Ovary (tissue), 9 donors: ENCODE data around the gene PARP4. TPM values are rescaled to one million over a fixed set of nuclear protein-coding genes. Genes with fewer than 3 reads are reported as not detected.

Experiments used
- DNase-seq, 5 donors: peaks; one replicate each; pipeline ENCODE4 v3.0.0-alpha.2; 2019 to 2020
- H3K27ac ChIP-seq, 2 donors: fragments of 200-600 bp; one replicate each; pipeline versions ENCODE4 v1.5.1 to v1.8.0; 2019 to 2022
- H3K27me3 ChIP-seq: fragments of 200-600 bp; one replicate; pipeline ENCODE4 v1.8.0; 2022
- H3K36me3 ChIP-seq: fragments of 200-600 bp; sonication (generic); one replicate; pipeline ENCODE4 v1.5.1; 2019
- H3K4me1 ChIP-seq: one replicate; pipeline ENCODE4 v1.8.1; 2013; ENCODE audit warnings: mild to moderate bottlenecking, moderate library complexity; ENCODE audit not compliant: insufficient read depth
- H3K4me3 ChIP-seq: fragments of 200-600 bp; sonication (generic); one replicate; pipeline ENCODE4 v1.5.1; 2017
- H3K9me3 ChIP-seq, 2 donors: fragments of 200-600 bp in 1 of 2; sonication (generic) in 1 of 2; one replicate each; pipeline versions ENCODE4 v1.5.1 to v1.8.1; 2013 to 2019; ENCODE audit warnings: mild to moderate bottlenecking in 1 of 2, moderate library complexity in 1 of 2
- CTCF ChIP-seq, 3 donors: fragments of 450-650 bp in 2 of 3; fragments of 200-600 bp in 1 of 3; IDR thresholded peaks; one replicate each; pipeline versions ENCODE4 v1.5.1 to v1.8.0; 2016 to 2022; ENCODE audit warnings: antibody characterized with exemption in 3 of 3, mild to moderate bottlenecking in 1 of 3
- EP300 ChIP-seq: sonication (generic); formaldehyde crosslinking; IDR thresholded peaks from one replicate; pipeline ENCODE4 v1.6.1; 2017; ENCODE audit warnings: antibody characterized with exemption
- POLR2A ChIP-seq: fragments of 450-650 bp; IDR thresholded peaks from one replicate; pipeline ENCODE4 v1.6.1; 2017; ENCODE audit warnings: antibody characterized with exemption, mild to moderate bottlenecking, moderate library complexity
- WGBS, 3 donors: extraction: QIAGEN DNeasy Blood & Tissue Kit in 1 of 3; methylation state at CpG; one replicate each; pipeline versions ENCODE4 v1.1.5 to v1.1.7; 2013 to 2017; 5-methylcytosine and 5-hydroxymethylcytosine counted together
- intact Hi-C, 4 donors: fragments of 100-400 bp; cut with DNase I; formaldehyde crosslinking; loops; one replicate each; pipeline versions ENCODE4 v1.11.0 to v1.15.1; 2022 to 2023
- polyA plus RNA-seq, 2 donors: library from polyadenylated mRNA; stranded (reverse); fragments of 200-250 nt in 1 of 2; fragments of 350-450 nt in 1 of 2; fragmentation: Illumina TruSeq in 1 of 2; extraction: RNeasy Lipid Tissue Mini Kit (QIAGEN cat#74804) in 1 of 2; gene quantifications; one replicate each; pipeline ENCODE4 v1.2.3, GENCODE V29; 2013 to 2014
- total RNA-seq, 7 donors: library from RNA; depleted of rRNA in 2 of 7; stranded (reverse); fragments of >200 nt in 2 of 7; fragmentation: NEBNext Ultra II Directional in 3 of 7; extraction: Animal tissue kit (Norgen Biotek cat#: 25700) in 3 of 7; gene quantifications; one replicate each; pipeline versions ENCODE4 v1.1.0 to v1.2.4, GENCODE V29; 2016 to 2023
- donor health status: DM: no; HTN: no; CAD: no; lungs with moderate emphysema.
- donor health status: DM: no; HTN: no; CAD: no.
- donor health status: Bipolar disorder and iron deficiency.
- donor health status: DM: yes; HTN: yes; CAD: no.
- donor health status: DM: no; HTN: no; CAD: no.
- donor health status: DM: yes; HTN: yes; CAD: no.

PARP4 gene
- total and polyA plus RNA-seq, 9 donors: 12.8 to 53.7 (median 34.5) TPM

GRCh38 chr13:24505756-24506155 lies 6.8 kb downstream of the PARP4 start:
- Histone ChIP-seq H3K27me3 (no peaks in the 10 kb centered on the region), H3K4me3 (no peak overlapping the region), H3K9me3 (no peaks in the 10 kb centered on the region), H3K4me1 (peaks cover 6% of the 10 kb centered on the region), H3K27ac (no peak overlapping the region), H3K36me3 (no peaks in the 10 kb centered on the region)
- TF ChIP-seq CTCF (IDR thresholded peaks at IDR 0.05): no peak
- no peak for TF ChIP-seq EP300
- TF ChIP-seq POLR2A: no peak
- no peak for DNase-seq
- 96 to 98% (median 98%) methylated on average over 20 of the region's 20 CpGs for WGBS, 3 donors
- intact Hi-C loops: no loop called here

- H3K9me3 ChIP-seq: no peaks in the 10 kb centered on the region
- H3K36me3 ChIP-seq: no peaks in the 10 kb centered on the region
- H3K4me1 ChIP-seq: peaks cover 5% of the 10 kb centered on the region
- no peak for DNase-seq
- WGBS, 3 donors: 88 to 94% (median 92%) methylated on average over 8 of the region's 8 CpGs
- H3K27ac ChIP-seq: no peak overlapping the region
- intact Hi-C loops: no loop called here
- no peak overlapping the region for H3K4me3 ChIP-seq
- no peak for TF ChIP-seq CTCF (IDR thresholded peaks at IDR 0.05)
- TF ChIP-seq POLR2A: no peak
- TF ChIP-seq EP300: no peak
- no peaks in the 10 kb centered on the region for H3K27me3 ChIP-seq
These were observed 7.3 kb downstream of the PARP4 start for GRCh38 chr13:24505256-24505655.

GRCh38 chr13:24503379-24503696 lies 9.2 kb downstream of the PARP4 start:
- no peaks in the 10 kb centered on the region for H3K9me3 ChIP-seq
- no peaks in the 10 kb centered on the region for H3K27me3 ChIP-seq
- no peak for DNase-seq
- WGBS, 3 donors: 83 to 86% (median 84%) methylated on average over 4 of the region's 4 CpGs
- no peaks in the 10 kb centered on the region for H3K36me3 ChIP-seq
- intact Hi-C loops: no loop called here
- H3K4me1 ChIP-seq: peaks cover 3% of the 10 kb centered on the region
- H3K27ac ChIP-seq: no peak overlapping the region
- no peak for TF ChIP-seq POLR2A
- H3K4me3 ChIP-seq: no peak overlapping the region

- TF ChIP-seq POLR2A: no peak
- TF ChIP-seq CTCF (IDR thresholded peaks at IDR 0.05): no peak
- TF ChIP-seq EP300: no peak
- WGBS, 3 donors: 69 to 70% (median 70%) methylated on average over 8 of the region's 8 CpGs
- H3K4me1 ChIP-seq: peaks cover 3% of the 10 kb centered on the region
- no peak overlapping the region for H3K27ac ChIP-seq
- no peak for DNase-seq
- H3K27me3 ChIP-seq: no peaks in the 10 kb centered on the region
- H3K4me3 ChIP-seq: no peak overlapping the region
- intact Hi-C loops: no loop called here
- no peaks in the 10 kb centered on the region for H3K36me3 ChIP-seq
- no peaks in the 10 kb centered on the region for H3K9me3 ChIP-seq
These were observed 9.8 kb downstream of the PARP4 start for GRCh38 chr13:24502533-24503378.

- intact Hi-C loops: no loop called here
- Histone ChIP-seq H3K27me3 (no peaks in the 10 kb centered on the region), H3K27ac (no peak overlapping the region), H3K9me3 (no peaks in the 10 kb centered on the region), H3K4me3 (no peak overlapping the region), H3K4me1 (peaks cover 2% of the 10 kb centered on the region), H3K36me3 (no peaks in the 10 kb centered on the region)
- no peak for DNase-seq
- 4 to 9% (median 5%) methylated on average over 2 of the region's 2 CpGs for WGBS, 3 donors
- TF ChIP-seq CTCF (IDR thresholded peaks at IDR 0.05) (no peak), EP300 (no peak), POLR2A (no peak)
These were observed 11.6 kb downstream of the PARP4 start for GRCh38 chr13:24500977-24501376.
